NCI-H2029 (cell line): Measurements from ENCODE around the gene IKZF2.

Experiments used
- DNase-seq: peaks from one replicate; lab custom pipeline; 2025; lab: John Stamatoyannopoulos, UW

The IKZF2 gene

GRCh38 chr2:212958757-212959295 lies 192.6 kb downstream of the IKZF2 start:
- DNase-seq, result no peak

DNA sequence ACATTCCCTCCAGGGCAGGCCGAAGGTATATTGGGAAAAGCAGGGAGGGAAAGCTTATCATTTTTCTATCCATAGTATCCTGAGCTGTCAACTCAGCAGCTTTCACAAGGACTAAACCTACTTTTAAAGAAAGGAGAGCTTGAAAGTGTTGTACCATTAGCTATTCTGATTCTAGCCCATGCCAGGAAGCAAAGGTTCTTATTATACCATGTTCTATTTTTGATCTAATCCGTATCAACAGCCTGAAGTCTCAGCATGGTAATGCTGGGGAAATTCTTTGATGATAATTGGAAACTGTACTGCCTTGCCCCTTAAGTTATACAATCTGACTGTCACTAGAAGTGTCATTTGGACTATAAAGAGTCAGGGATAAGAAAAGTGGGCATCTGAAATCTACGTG lies 193.3 kb downstream of the IKZF2 start:
- no peak for DNase-seq

DNA sequence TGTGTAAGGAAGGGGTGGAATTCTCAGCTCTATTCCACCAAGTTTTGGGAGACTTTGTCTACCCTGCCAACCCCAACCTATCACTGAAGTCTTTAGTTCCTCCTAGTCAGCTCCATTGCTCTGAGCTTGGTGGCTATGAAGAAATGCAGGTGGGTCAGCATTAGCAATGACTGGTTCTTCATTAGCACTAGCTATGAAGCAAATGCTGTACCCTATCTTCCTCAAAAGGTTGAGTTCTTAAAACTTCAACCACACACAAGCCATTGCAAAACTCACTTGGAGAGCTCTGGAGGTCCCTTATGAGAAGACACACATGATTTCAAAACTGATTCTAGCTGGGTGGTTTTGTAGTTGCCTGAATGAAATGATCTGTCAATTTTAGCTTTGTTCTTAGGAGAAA lies 193.8 kb downstream of the IKZF2 start:
- DNase-seq, result no peak

DNA sequence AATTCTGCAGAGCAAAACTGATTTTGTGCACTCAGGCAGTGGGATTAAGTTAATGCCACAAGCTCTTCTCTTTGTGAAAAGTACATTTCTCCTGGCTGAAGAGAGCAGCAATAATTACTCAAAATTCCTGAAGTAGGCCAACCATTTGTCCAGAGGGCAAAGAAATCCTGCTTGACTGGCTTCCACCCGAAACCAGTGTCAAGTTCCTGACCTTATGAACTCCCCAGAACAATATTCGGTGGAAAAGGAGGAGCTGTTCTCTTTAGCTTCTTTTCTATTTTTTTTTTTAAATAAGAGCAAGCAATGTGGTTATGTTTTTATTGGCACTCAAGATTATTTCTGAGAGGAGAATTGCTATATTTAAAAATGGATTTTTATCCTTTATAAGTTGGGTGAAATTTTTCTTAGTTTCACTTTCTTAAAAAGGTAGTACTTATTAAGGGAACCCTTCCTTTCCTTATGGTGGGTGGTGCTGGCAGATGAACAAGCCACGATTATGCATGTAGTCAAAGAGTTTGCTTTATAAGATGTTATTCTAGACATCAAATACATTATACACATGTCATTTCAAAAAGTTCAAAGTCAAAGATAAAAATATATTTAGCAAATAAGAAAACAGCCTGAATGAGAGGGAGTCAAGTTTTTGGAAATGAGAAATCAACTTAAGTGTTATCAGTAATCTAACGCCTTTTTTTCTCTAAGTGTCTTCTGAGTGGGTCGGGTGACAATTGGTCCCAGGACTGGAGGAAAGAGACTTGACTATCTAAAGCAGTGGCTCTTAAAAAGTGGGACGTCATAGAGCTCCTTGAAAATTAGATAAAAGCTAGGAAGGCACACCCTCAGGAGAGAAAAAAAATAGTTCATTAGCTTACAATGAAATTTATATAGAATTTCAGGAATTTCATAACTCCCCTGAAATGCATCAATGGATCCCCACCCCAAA lies 194.5 kb downstream of the IKZF2 start:
- DNase-seq, result no peak

GRCh38 chr2:212953170-212953920 lies 198.1 kb downstream of the IKZF2 start:
- no peak for DNase-seq

DNA sequence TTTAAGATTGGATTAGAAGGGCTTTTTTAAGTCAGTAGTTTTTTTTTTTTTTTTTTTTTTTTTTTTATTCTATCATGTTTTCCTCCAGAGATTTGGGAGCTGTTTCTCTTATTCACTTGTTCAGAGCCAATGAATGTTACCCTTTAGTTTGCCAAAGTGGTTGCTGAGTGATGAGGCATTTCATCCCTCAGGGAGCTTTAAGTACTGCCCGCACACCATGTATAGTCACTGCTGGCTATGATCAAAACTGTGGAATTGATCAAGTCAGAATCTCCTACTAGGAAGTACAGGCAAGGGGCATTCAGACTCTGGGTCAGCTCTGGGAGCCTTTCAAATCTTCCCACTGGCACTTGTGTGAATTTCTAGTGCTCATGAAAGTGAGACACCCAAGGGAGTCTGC lies 201.6 kb downstream of the IKZF2 start:
- DNase-seq, result no peak
